Left ventricle myocardium inferior (tissue), 1 donor: ENCODE data around the gene PEMT. TPM values are rescaled to one million over a fixed set of nuclear protein-coding genes. Genes with fewer than 3 reads are reported as not detected.

Experiments
- DNase-seq: peaks from one replicate; pipeline ENCODE4 v3.0.0-alpha.2; 2020
- H3K27ac ChIP-seq: fragments of 200-600 bp; replicated peaks from 2 replicates; pipeline ENCODE4 v1.8.0; 2021
- H3K27me3 ChIP-seq: fragments of 200-600 bp; 2 replicates; pipeline ENCODE4 v1.8.0; 2021; ENCODE audit warnings: low read depth
- H3K36me3 ChIP-seq: fragments of 200-600 bp; 2 replicates; pipeline ENCODE4 v1.8.0; 2021
- H3K4me1 ChIP-seq: fragments of 200-600 bp; 2 replicates; pipeline ENCODE4 v1.8.0; 2021
- H3K4me3 ChIP-seq: fragments of 200-600 bp; 2 replicates; pipeline ENCODE4 v1.8.0; 2021; ENCODE audit warnings: mild to moderate bottlenecking, moderate library complexity
- H3K9me3 ChIP-seq: fragments of 200-600 bp; replicated peaks from 2 replicates; pipeline ENCODE4 v1.8.0; 2021
- intact Hi-C: fragments of 100-400 bp; cut with micrococcal nuclease; formaldehyde crosslinking; loops from one replicate; pipeline ENCODE4 v1.11.0; 2022
- total RNA-seq: library from RNA; stranded (reverse); fragmentation: NEBNext Ultra II Directional; extraction: Animal tissue kit (Norgen Biotek cat#: 25700); gene quantifications from one replicate; pipeline ENCODE4 v1.2.1, GENCODE V29; 2021
- TF ChIP-seq, protein P1 (sequence below): fragments of 200-600 bp; IDR thresholded peaks from 2 replicates; pipeline ENCODE4 v1.8.0; 2021; ENCODE audit warnings: antibody characterized with exemption, mild to moderate bottlenecking, borderline replicate concordance
- donor health status: DM: no; HTN: yes; CAD: no; lungs with severe emphysema.

The PEMT gene
- total RNA-seq, 1 donor from 2014 or later, result 18.8 TPM

- Histone ChIP-seq H3K4me1 (peaks cover 18% of the 10 kb centered on the region), H3K27me3 (no peaks in the 10 kb centered on the region), H3K9me3 (no peaks in the 10 kb centered on the region), H3K27ac (peak overlapping the region; percentile 81), H3K4me3 (no peak overlapping the region), H3K36me3 (no peaks in the 10 kb centered on the region)
- DNase-seq, result peak; percentile 24
- TF ChIP-seq, protein P1, sequence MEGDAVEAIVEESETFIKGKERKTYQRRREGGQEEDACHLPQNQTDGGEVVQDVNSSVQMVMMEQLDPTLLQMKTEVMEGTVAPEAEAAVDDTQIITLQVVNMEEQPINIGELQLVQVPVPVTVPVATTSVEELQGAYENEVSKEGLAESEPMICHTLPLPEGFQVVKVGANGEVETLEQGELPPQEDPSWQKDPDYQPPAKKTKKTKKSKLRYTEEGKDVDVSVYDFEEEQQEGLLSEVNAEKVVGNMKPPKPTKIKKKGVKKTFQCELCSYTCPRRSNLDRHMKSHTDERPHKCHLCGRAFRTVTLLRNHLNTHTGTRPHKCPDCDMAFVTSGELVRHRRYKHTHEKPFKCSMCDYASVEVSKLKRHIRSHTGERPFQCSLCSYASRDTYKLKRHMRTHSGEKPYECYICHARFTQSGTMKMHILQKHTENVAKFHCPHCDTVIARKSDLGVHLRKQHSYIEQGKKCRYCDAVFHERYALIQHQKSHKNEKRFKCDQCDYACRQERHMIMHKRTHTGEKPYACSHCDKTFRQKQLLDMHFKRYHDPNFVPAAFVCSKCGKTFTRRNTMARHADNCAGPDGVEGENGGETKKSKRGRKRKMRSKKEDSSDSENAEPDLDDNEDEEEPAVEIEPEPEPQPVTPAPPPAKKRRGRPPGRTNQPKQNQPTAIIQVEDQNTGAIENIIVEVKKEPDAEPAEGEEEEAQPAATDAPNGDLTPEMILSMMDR, result no peak
- intact Hi-C loops, result loop anchor here (10.0 kb wide), 1 partner anchor 59 kb away; no protein-coding TSS in a partner anchor
Measured at GRCh38 chr17:17506181-17506741, 85.2 kb downstream of the PEMT start.

DNA sequence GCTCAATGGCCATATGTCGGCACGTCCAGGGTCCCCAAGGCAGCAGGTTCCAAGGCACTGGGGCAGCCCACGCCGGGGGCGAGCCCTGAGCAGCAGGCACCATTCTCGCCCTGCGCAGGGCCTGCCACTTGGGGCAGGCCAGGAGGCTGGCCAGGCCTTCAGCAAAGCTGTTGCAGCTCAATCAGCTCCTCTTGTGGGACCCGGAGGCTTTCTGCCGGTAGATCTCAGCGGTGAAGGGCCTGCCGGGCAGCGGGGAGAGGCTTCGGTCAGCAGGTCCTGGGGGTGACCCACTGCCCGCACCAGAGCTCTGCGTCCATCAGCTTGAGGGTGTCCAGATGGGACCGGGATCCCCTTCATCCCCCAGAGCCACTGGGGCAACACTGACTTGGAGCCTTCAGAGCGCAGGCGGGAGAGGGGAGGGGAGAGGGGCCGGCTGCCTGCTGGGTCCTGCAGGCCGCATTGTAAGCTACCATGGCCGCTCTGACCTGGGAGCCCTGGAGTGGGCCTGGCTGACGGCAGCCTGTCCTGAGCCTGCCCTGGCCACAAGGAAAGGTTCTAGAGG is 85.8 kb downstream of the PEMT start:
- Histone ChIP-seq H3K4me3 (no peak overlapping the region), H3K27ac (peak overlapping the region; percentile 81), H3K9me3 (no peaks in the 10 kb centered on the region), H3K4me1 (peaks cover 18% of the 10 kb centered on the region), H3K27me3 (no peaks in the 10 kb centered on the region), H3K36me3 (no peaks in the 10 kb centered on the region)
- TF ChIP-seq, protein P1, result no peak
- no peak for DNase-seq
- intact Hi-C loops, result loop anchor here (10.0 kb wide), 1 partner anchor 59 kb away; no protein-coding TSS in a partner anchor

- Histone ChIP-seq H3K9me3 (no peaks in the 10 kb centered on the region), H3K27ac (no peak overlapping the region), H3K27me3 (no peaks in the 10 kb centered on the region), H3K4me1 (peaks cover 18% of the 10 kb centered on the region), H3K4me3 (no peak overlapping the region), H3K36me3 (no peaks in the 10 kb centered on the region)
- TF ChIP-seq, protein P1, result no peak
- no peak for DNase-seq
- intact Hi-C loops, result loop anchor here (10.0 kb wide), 1 partner anchor 60 kb away; no protein-coding TSS in a partner anchor
Measured at GRCh38 chr17:17505151-17505550, 86.4 kb downstream of the PEMT start.

- no peaks in the 10 kb centered on the region for H3K27me3 ChIP-seq
- no peaks in the 10 kb centered on the region for H3K9me3 ChIP-seq
- TF ChIP-seq, protein P1, result no peak
- no peak overlapping the region for H3K4me3 ChIP-seq
- no peak for DNase-seq
- peaks cover 18% of the 10 kb centered on the region for H3K4me1 ChIP-seq
- no peaks in the 10 kb centered on the region for H3K36me3 ChIP-seq
- intact Hi-C loops, result loop anchor here (10.0 kb wide), 1 partner anchor 60 kb away; no protein-coding TSS in a partner anchor
- H3K27ac ChIP-seq, result no peak overlapping the region
Measured at GRCh38 chr17:17504341-17505140, 87.0 kb downstream of the PEMT start.

DNA sequence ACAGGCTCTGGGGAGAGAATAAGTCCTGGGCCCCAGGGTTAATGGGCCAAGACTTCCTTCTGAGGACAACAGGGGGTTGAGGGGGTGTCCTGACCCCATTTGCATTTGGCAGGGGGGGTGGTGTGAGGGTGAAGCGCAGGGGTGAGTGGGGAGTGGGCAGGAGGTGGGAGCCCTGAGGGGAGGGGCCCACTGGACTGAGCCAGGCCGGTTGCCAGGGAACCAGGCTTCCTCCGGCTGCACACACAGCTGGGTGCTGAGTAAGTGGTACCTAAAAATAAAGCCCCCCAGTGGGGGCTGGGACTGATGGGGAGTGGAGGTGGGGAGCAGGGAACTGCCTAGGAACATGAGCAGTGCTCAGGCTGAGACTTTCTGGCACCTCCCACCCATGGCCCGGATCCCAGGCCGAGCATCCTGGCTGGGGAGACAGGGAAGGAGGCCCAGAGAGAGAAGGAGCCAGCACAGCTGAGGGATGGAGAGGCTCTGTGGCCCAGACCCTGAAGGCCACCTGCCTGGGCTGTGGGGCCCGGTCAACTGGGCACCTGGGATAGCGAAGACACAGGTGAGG is 87.9 kb downstream of the PEMT start:
- peaks cover 18% of the 10 kb centered on the region for H3K4me1 ChIP-seq
- intact Hi-C loops, result loop anchor here (10.0 kb wide), 1 partner anchor 61 kb away; no protein-coding TSS in a partner anchor
- peak; percentile 24 for DNase-seq

More for the DNA sequence above, 87.9 kb downstream of the PEMT start:
- Histone ChIP-seq H3K27me3 (no peaks in the 10 kb centered on the region), H3K9me3 (no peaks in the 10 kb centered on the region), H3K36me3 (no peaks in the 10 kb centered on the region), H3K27ac (no peak overlapping the region), H3K4me3 (no peak overlapping the region)
- TF ChIP-seq, protein P1, result no peak
